ENCODE results near the gene FA2H. TPM values are rescaled to one million over a fixed set of nuclear protein-coding genes. Genes with fewer than 3 reads are reported as not detected.
A peak's percentile ranks its signal among the peaks of the same experiment; 100 is the strongest.
"Not testable (repeated sequence)": the region's sequence is repeated elsewhere in the genome, so short reads cannot be mapped to it uniquely, and the experiment has no call there.

The FA2H gene
- total RNA-seq, 1 donor from 2014 or later, result not detected

- Histone ChIP-seq H2AFZ (replicated peaks) (no peak overlapping the region), H4K20me1 (ENCODE audit: low read depth) (no peaks in the 10 kb centered on the region), H3K4me2 (no peak overlapping the region), H3F3A (ENCODE audit: low read depth) (no peaks in the 10 kb centered on the region), H3K4me3 (no peak overlapping the region), H3K27me3 (no peaks in the 10 kb centered on the region), H3K27ac (no peak overlapping the region), H3K9me3 (ENCODE audit: low read depth) (no peaks in the 10 kb centered on the region), H3K79me2 (ENCODE audit: low read depth) (no peaks in the 10 kb centered on the region), H3K9ac (no peak overlapping the region), H3K4me1 (no peaks in the 10 kb centered on the region), H3K36me3 (no peaks in the 10 kb centered on the region)
- TF ChIP-seq EZH2phosphoT487 (IDR thresholded peaks at IDR 0.05) (no peak), CTCF (IDR thresholded peaks at IDR 0.05) (peak; percentile 10), EZH2 (IDR thresholded peaks at IDR 0.05) (no peak)
- H3K27ac Mint-ChIP-seq, result no peak overlapping the region
- H3K9me3 Mint-ChIP-seq, result no peaks in the 10 kb centered on the region
- H3K36me3 Mint-ChIP-seq, result no peaks in the 10 kb centered on the region
- H3K4me1 Mint-ChIP-seq, result peaks cover 4% of the 10 kb centered on the region
- H3K27me3 Mint-ChIP-seq (ENCODE audit: insufficient read depth, low read depth), result peaks cover 4% of the 10 kb centered on the region
- no peak for DNase-seq (ENCODE audit: low spot score)
- no peak overlapping the region for H3K4me3 Mint-ChIP-seq
These were observed 96.8 kb downstream of the FA2H start for GRCh38 chr16:74677868-74678267.

GRCh38 chr16:74673876-74674275 lies 100.7 kb downstream of the FA2H start:
- no peak for DNase-seq (ENCODE audit: low spot score)
- Mint-ChIP-seq H3K4me3 (no peak overlapping the region), H3K9me3 (peaks cover 4% of the 10 kb centered on the region), H3K27me3 (ENCODE audit: insufficient read depth, low read depth) (peaks cover 2% of the 10 kb centered on the region), H3K36me3 (no peaks in the 10 kb centered on the region), H3K4me1 (no peaks in the 10 kb centered on the region), H3K27ac (no peak overlapping the region)
- TF ChIP-seq EZH2phosphoT487 (IDR thresholded peaks at IDR 0.05) (no peak), CTCF (IDR thresholded peaks at IDR 0.05) (no peak)
- H2AFZ ChIP-seq (replicated peaks), result no peak overlapping the region
- no peaks in the 10 kb centered on the region for H3K9me3 ChIP-seq (ENCODE audit: low read depth)
- no peak overlapping the region for H3K27ac ChIP-seq
- no peaks in the 10 kb centered on the region for H3K36me3 ChIP-seq
- H4K20me1 ChIP-seq (ENCODE audit: low read depth), result no peaks in the 10 kb centered on the region
- no peak overlapping the region for H3K4me2 ChIP-seq
- no peaks in the 10 kb centered on the region for H3F3A ChIP-seq (ENCODE audit: low read depth)
- H3K79me2 ChIP-seq (ENCODE audit: low read depth), result no peaks in the 10 kb centered on the region
- no peaks in the 10 kb centered on the region for H3K4me1 ChIP-seq
- H3K27me3 ChIP-seq, result no peaks in the 10 kb centered on the region
- no peak overlapping the region for H3K9ac ChIP-seq
- no peak overlapping the region for H3K4me3 ChIP-seq

GRCh38 chr16:74668877-74669276 lies 105.7 kb downstream of the FA2H start:
- not testable (repeated sequence) for H4K20me1 ChIP-seq (ENCODE audit: low read depth); H3K27me3 Mint-ChIP-seq (ENCODE audit: insufficient read depth, low read depth); H3K9ac ChIP-seq; H3K4me3 Mint-ChIP-seq; H3K27ac Mint-ChIP-seq; H3F3A ChIP-seq (ENCODE audit: low read depth); H3K4me2 ChIP-seq; H3K4me1 ChIP-seq; DNase-seq (ENCODE audit: low spot score); H3K27me3 ChIP-seq; H2AFZ ChIP-seq (replicated peaks); H3K27ac ChIP-seq; H3K4me1 Mint-ChIP-seq; H3K4me3 ChIP-seq; H3K9me3 ChIP-seq (ENCODE audit: low read depth); H3K36me3 ChIP-seq
- H3K9me3 Mint-ChIP-seq, result peaks cover 18% of the 10 kb centered on the region
- peaks cover 12% of the 10 kb centered on the region for H3K36me3 Mint-ChIP-seq
- H3K79me2 ChIP-seq (ENCODE audit: low read depth), result peaks cover 28% of the 10 kb centered on the region

GRCh38 chr16:74667255-74667700 lies 107.3 kb downstream of the FA2H start:
- Histone ChIP-seq H3K4me2 (peak overlapping the region; percentile 87), H3F3A (ENCODE audit: low read depth) (no peaks in the 10 kb centered on the region), H3K4me3 (peak overlapping the region; percentile 81), H3K36me3 (peaks cover 9% of the 10 kb centered on the region), H3K27ac (no peak overlapping the region), H3K27me3 (peaks cover 9% of the 10 kb centered on the region), H3K4me1 (no peaks in the 10 kb centered on the region), H3K79me2 (ENCODE audit: low read depth) (peaks cover 44% of the 10 kb centered on the region), H2AFZ (replicated peaks) (peak overlapping the region; percentile 98), H3K9ac (no peak overlapping the region), H3K9me3 (ENCODE audit: low read depth) (no peaks in the 10 kb centered on the region), H4K20me1 (ENCODE audit: low read depth) (peaks cover 11% of the 10 kb centered on the region)
- peaks cover 11% of the 10 kb centered on the region for H3K4me1 Mint-ChIP-seq
- peak; percentile 79 for DNase-seq (ENCODE audit: low spot score)
- peaks cover 23% of the 10 kb centered on the region for H3K36me3 Mint-ChIP-seq
- peak overlapping the region; percentile 100 for H3K4me3 Mint-ChIP-seq
- peak overlapping the region; percentile 98 for H3K27ac Mint-ChIP-seq
- no peak for TF ChIP-seq CTCF (IDR thresholded peaks at IDR 0.05)
- no peak for TF ChIP-seq EZH2phosphoT487 (IDR thresholded peaks at IDR 0.05)
- TF ChIP-seq EZH2 (IDR thresholded peaks at IDR 0.05), result peak; percentile 16
- H3K9me3 Mint-ChIP-seq, result peaks cover 18% of the 10 kb centered on the region
- H3K27me3 Mint-ChIP-seq (ENCODE audit: insufficient read depth, low read depth), result peaks cover 8% of the 10 kb centered on the region
